ENCODE results near the gene C5orf24. TPM values are rescaled to one million over a fixed set of nuclear protein-coding genes. Genes with fewer than 3 reads are reported as not detected.
"Not testable (repeated sequence)": the region's sequence is repeated elsewhere in the genome, so short reads cannot be mapped to it uniquely, and the experiment has no call there.

The C5orf24 gene
- total RNA-seq, 1 experiment from 2014 or later = 60.2 TPM

DNA sequence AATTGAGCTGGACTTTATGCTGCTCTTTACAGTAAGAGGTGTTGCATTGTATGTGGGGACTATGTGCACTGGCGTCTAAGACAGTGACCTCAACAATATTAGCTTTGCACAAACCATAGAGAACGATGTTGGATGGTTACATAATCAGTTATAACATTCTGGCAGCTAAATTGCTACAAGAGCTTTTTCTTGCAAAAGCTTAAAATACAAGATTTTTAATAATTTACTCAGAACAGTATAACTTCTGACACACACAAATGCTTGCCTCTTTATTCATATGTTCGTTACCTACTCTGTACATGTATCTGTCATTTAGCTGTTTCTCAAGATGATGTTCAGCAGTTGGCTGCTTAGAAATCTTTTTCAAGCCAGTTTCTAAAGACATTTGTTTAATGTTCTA, 11.6 kb downstream of the C5orf24 start:
- DNase-seq (ENCODE audit: low read depth) = no peak

GRCh38 chr5:134864707-134865106, 18.9 kb downstream of the C5orf24 start:
- no peak for DNase-seq (ENCODE audit: low read depth)

DNA sequence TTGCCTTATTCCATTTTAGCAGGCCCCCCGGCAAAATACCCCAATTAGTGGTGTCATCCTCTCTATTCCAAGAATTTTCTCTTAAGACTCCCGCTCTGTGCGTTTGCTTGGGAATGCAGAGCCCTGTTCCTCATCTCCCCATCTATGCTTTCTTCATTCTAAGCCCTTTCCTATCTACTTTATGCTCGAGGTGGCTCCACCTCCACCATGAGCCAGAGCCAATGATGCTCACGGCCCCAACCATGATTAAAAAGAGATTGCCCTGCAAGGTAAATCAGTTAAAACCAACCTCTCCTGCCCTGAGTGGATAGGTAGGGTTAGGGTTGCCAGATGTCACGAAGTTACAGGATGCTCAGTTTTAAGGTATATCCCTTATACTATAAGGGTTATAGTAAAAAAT, 27.7 kb downstream of the C5orf24 start:
- DNase-seq (ENCODE audit: low read depth) = no peak

DNA sequence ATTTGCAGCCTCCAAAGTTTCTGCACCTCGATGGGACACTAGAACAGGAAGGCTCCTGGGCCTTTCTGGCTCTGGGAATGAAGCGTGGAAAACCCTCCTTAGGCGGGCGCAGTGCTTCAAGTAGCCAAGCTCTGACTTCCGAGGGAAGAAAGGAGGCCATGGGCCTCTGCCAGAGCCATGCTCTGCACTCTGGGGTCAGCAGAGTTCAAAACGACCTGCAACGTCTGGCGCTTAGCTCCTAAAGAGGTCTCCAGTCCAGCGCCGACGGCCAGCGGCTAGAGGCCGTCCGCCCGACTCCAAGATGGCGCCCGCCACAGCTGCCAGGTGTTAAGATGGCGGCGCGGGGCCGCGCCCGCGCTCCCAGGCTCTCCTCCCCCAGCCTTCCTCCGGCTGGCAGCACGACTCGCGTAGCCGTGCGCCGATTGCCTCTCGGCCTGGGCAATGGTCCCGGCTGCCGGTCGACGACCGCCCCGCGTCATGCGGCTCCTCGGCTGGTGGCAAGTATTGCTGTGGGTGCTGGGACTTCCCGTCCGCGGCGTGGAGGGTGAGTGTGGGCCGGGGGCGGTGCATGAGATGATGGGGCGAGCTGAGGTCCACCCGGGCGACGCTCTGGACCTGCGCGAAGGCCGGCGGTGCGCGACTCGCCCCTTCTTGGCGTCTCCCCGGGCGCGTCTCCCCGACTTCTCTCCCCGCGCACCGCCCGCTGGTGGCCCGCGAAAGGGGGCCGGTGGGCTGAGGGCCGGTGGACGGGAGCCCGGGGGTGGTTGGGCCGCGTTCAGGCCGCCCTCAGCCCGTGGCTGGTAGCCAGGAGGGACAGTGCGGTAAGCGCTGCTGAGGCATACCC, 28.4 kb downstream of the C5orf24 start, which contains the start of gene TXNDC15:
TXNDC15 (plus strand) TSS at position 385 of the 844 bp plus-strand sequence; CDS start at position 442, 57 bp downstream.
- DNase-seq (ENCODE audit: low read depth) = peak; percentile 82

- DNase-seq (ENCODE audit: low read depth) = peak; percentile 78
Observed at GRCh38 chr5:134874831-134875655, 29.3 kb downstream of the C5orf24 start.

GRCh38 chr5:134877159-134877558, 31.4 kb downstream of the C5orf24 start:
- DNase-seq (ENCODE audit: low read depth) = no peak

DNA sequence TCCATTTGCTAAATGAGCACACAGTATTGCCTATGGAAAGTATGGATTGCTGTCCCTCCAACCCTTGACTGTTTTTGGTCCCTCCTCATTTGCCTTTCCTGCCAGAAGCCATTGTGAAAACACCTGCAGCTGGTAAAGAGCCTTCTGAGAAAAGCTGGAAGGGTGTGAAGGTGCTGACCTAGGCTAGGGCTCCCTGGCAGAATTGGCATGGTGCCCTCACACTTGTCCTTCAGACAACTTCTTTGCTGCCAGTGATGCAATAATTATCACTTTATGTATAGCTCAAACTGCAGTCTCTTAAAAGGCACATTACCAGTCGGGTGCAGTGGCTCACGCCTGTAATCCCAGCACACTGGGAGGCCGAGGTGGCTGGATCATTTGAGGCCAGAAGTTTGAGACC, 32.6 kb downstream of the C5orf24 start:
- no peak for DNase-seq (ENCODE audit: low read depth)

GRCh38 chr5:134879456-134879855, 33.7 kb downstream of the C5orf24 start:
- no peak for DNase-seq (ENCODE audit: low read depth)

DNA sequence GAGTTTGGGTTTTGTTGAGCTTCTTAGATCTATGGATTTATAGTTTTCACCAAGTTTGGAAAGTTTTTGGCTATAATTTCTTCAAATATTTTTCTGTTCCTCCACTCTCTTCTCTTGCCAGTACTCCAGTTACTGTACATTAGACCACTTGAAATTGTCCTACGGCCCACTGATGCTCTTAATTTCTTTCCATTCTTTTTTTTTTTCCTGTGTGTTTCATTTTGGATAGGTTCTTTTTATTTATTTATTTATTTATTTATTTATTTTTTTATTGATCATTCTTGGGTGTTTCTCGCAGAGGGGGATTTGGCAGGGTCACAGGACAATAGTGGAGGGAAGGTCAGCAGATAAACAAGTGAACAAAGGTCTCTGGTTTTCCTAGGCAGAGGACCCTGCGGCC, 35.2 kb downstream of the C5orf24 start:
- not testable (repeated sequence) for DNase-seq (ENCODE audit: low read depth)

GRCh38 chr5:134881711-134882110, 35.9 kb downstream of the C5orf24 start:
- not testable (repeated sequence) for DNase-seq (ENCODE audit: low read depth)

GRCh38 chr5:134887593-134888159, 41.9 kb downstream of the C5orf24 start:
- no peak for DNase-seq (ENCODE audit: low read depth)

- no peak for DNase-seq (ENCODE audit: low read depth)
Observed at GRCh38 chr5:134889335-134889734, 43.6 kb downstream of the C5orf24 start.

DNA sequence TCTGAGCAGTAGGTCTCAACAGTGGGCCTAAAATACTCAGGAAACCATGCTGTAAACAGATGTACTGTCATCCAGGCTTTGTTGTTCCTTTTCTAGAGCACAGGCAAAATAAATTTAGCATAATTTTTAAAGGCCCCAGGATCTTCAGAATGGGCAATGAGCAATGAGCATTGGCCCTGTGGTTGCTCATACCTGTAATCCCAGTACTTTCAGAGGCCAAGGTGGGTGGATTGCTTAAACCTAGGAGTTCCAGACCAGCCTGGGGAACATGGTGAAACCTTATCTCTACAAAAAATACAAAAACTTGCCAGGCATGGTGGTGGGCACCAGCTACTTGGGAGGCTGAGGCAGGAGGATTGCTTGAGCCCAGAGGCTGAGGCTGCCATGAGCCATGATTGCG, 45.7 kb downstream of the C5orf24 start:
- DNase-seq (ENCODE audit: low read depth) = no peak

DNA sequence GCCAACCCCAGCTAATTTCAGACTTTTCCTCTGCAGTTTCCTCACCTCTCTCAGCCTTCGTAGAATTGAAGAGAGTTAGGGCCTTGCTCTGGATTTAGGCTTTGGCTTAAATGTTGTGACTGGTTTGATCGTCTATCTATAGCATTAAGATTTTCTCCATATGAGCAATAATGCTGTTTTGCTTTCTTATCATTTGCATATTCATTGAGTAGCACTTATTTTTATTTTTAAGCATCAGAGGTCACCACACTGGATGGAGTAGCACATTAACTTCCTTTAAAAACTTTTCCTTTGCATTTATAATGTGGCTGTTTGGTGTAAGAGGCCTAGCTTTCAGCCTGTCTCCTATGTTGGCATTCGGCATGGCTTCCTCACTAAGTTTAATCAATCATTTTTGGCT, 46.5 kb downstream of the C5orf24 start:
- no peak for DNase-seq (ENCODE audit: low read depth)

DNA sequence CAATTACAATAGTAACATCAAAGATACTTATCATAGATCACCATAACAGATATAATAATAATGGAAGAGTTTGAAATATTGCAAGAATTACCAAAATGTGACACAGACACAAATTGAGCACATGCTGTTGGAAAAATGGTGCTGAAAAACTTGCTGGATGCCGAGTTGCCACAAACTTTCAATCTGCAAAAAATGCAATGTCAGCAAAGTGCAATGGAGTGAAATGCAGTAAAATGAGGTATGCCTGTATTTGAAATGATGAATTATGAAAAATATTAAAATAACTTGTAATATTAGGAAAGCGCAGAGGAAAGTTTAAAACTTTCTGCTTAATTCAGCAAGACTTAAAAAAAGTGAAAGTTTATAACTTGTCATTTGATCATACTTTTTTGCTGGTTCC, 47.2 kb downstream of the C5orf24 start:
- DNase-seq (ENCODE audit: low read depth) = no peak

- DNase-seq (ENCODE audit: low read depth) = no peak
Observed at GRCh38 chr5:134893748-134894505, 48.2 kb downstream of the C5orf24 start.

GRCh38 chr5:134902071-134902801, 56.5 kb downstream of the C5orf24 start:
- DNase-seq (ENCODE audit: low read depth) = peak; percentile 50

DNA sequence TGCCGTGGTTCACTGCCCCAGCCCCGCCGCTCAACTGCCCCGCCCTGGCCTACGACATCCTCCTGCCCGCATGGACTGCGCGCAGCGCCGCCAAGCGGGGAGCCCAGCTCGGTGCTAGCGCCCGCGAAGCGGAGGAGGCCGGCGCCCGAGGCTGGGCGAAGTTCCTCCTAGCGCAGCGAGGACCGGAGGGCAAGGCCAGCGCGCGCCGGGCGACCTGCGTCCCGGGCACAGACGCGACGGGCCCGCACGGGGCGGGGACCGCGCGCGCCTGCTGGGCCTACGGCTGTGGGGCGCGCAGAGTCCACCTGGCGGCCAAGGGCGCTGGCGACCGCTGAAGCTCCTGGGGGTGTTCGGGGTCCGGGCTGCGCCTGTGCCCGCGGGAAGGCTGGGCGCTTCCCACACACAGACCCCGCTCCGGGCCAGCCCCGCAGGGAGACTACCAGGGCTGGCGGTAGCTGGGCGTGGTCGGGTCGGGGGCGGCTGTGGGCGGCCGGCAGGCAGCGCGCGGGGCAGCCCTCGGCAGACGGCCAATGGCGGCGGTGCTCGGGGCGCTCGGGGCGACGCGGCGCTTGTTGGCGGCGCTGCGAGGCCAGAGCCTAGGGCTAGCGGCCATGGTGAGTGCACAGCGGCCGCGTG, 59.0 kb downstream of the C5orf24 start, which contains the start of gene PCBD2:
PCBD2 (plus strand) TSS at position 522 of the 636 bp plus-strand sequence; CDS start at position 531, 9 bp downstream.
- peak; percentile 88 for DNase-seq (ENCODE audit: low read depth)

DNA sequence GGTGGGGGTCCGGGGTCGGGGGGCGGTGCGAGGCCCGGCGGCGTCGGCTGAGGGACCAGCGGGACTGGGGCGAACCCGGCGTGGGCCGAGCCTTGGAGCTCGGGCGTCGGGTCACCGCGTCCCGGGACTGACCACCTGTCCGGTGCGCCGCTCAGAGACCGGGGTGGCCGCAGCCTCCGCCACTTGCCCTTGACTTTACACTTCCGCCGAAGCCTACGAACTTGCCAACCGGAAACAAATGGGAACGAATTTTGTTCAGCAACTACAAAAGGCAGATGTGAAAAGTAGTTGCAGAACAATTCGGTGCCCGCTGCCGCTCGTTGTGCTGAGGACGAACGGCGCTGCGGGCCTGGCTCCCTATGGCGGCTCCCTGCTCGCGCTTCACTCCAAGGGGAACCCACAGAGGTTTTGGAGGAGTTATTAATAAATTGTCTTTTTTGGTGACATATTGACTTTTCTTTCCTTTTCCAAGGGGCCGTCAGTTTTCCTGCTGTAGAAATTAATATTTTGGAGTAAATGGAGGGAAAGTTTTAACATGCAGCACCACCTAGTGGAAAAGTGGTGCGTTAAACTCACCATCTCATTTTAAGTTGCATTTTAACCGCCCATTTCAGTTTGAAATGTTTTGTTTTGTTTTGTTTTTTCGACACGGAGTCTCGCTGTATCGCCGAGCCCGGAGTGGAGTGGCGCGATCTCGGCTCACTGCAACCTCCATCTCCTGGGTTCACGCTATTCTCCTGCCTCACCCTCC, 59.7 kb downstream of the C5orf24 start:
- peak; percentile 75 for DNase-seq (ENCODE audit: low read depth)
